ENCODE measurements around the gene TOR4A. TPM values are rescaled to one million over a fixed set of nuclear protein-coding genes. Genes with fewer than 3 reads are reported as not detected.

Gene TOR4A
- total and polyA plus RNA-seq, 2 experiments from 2014 or later, result 2.0 to 19.0 TPM

DNA sequence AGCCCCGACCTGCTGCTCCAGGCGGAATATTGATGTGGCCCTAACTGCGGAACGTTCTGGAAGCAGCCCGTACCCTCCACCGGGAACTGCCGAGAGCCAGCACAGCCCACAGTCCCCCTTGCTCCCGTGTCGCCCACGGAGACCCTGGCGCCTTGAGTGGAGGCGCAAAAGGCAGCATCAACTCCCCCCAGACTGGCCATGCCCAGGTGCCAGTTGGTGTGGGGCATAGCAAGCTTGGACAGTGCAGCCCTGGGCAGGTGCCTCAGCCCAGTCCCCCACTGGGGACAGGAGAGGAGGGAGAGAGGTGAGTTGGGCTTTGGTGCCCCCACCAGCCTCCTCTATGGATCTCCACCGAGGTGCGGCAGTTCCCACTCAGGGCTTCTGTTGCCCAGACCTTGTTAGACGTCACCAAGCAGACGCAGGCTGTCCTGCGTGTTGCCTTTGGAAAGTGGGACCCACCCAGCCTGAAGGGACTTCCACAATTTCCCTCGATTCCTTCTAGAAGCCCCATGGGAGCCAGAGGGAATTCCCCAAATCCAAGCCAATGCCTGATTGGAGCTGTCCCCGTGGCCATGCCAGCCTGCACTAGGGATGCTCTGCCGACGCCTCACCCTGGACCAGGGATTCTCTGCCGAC is 44.3 kb downstream of the TOR4A start:
- Histone ChIP-seq H3K79me2 (replicated peaks; ENCODE audit: insufficient read depth) (no peaks in the 10 kb centered on the region), H3K36me3 (ENCODE audit: insufficient read depth) (no peaks in the 10 kb centered on the region), H4K20me1 (replicated peaks; ENCODE audit: insufficient read depth) (no peaks in the 10 kb centered on the region), H3K27ac (ENCODE audit: low read depth) (no peak overlapping the region), H3K4me2 (no peak overlapping the region), H3K4me3 (no peak overlapping the region), H2AFZ (no peak overlapping the region), H3K27me3 (ENCODE audit: insufficient read depth) (no peaks in the 10 kb centered on the region), H3K4me1 (ENCODE audit: insufficient read depth) (peaks cover 9% of the 10 kb centered on the region; the same call in 1 of the 2 replicates), H3F3A (replicated peaks; ENCODE audit: low read depth) (no peaks in the 10 kb centered on the region), H3K9me2 (ENCODE audit: insufficient read depth) (no peaks in the 10 kb centered on the region)
- Mint-ChIP-seq H3K27ac (no peak overlapping the region), H3K9me3 (peaks cover 3% of the 10 kb centered on the region; the same call in 2 of the 3 replicates), H3K27me3 (ENCODE audit: insufficient read depth, low read depth, poor library complexity) (peaks cover 5% of the 10 kb centered on the region), H3K4me1 (no peaks in the 10 kb centered on the region; the same call in 1 of the 3 replicates), H3K36me3 (ENCODE audit: low read depth) (no peaks in the 10 kb centered on the region), H3K4me3 (no peak overlapping the region; the same call in 2 of the 3 replicates)
- ATAC-seq (no peak), DNase-seq (ENCODE audit: low spot score) (no peak)
- TF ChIP-seq CREB1 (CRISPR knock-in tag; IDR thresholded peaks at IDR 0.05; ENCODE audit: low read depth) (no peak), ETS1 (IDR thresholded peaks at IDR 0.05) (no peak), ZNF331 (CRISPR knock-in tag; IDR thresholded peaks at IDR 0.05; ENCODE audit: low read depth) (no peak), REST (IDR thresholded peaks at IDR 0.05; ENCODE audit: unreplicated experiment) (no peak), CTCF (conservative IDR thresholded peaks at IDR 0.05; ENCODE audit: low read depth in 2 of 2) (no peak), NANOG (IDR thresholded peaks at IDR 0.05; ENCODE audit: borderline replicate concordance) (no peak), JUNB (IDR thresholded peaks at IDR 0.05; ENCODE audit: unreplicated experiment) (no peak), ZNF114 (CRISPR knock-in tag; IDR thresholded peaks at IDR 0.05) (no peak)

Data from GM23338 (cell line).